G401 (cell line): ENCODE results near the gene GAS2L2. TPM values are rescaled to one million over a fixed set of nuclear protein-coding genes. Genes with fewer than 3 reads are reported as not detected.

Experiments used
- DNase-seq: peaks from one replicate; pipeline ENCODE4 v3.0.0-alpha.2; 2015; ENCODE audit warnings: low spot score
- in situ Hi-C: cut with HindIII; loops from 2 replicates; pipeline ENCODE4 v1.10.0; 2016; ENCODE audit warnings: low sequenced_read_pairs, mixed read lengths
- total RNA-seq: library from RNA; depleted of rRNA; stranded (reverse); fragments of >200 nt; shearing (Covaris generic); gene quantifications from 2 replicates; pipeline ENCODE4 v1.2.3, GENCODE V29; 2014; rRNA removed

The GAS2L2 gene
- total RNA-seq, result not detected in 2 replicates

DNA sequence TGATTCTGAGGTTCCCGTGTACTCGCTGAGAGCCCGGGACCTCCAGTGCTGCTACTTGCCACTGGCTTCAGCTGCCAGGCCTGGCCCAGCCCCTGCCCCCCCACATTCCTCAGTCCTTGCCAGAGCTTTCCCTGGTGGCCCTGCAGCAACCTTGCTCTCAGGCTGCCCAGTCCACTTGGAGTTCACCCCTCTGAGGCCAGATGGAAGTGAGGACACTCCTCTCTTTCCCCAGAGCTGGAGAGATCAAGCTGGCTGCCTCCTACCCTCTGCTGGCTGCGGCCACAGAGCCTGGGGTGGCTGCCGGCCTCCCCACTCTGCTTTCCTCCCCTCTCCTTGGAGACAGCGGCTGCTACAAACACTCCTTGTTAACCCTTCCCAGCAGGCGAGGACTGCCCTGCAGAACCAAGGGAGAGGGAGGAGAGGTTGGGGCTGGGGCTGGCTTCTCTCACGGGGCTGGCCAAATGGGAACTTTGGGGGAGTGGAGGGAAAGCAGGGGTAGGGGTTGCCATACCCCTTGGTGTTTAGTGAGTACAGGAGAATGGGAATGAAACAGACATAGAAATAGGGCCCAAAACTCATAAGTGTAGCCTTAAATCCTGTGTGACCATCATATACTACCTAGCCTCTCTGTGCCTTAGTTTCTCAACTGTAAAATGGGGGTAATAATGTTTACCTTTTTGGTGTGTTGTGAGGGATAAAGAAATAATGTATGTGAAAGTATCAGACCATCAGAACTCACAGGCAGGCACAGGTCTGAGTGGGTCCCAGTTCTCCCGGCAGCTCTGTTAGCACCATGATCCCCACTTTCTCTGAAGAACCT, at the start of gene GAS2L2:
Gene GAS2L2, minus strand, starts transcription at position 295 of the 820 bp plus-strand sequence. CDS start 389 bp downstream, outside the sequence.
- DNase-seq, result no peak
- in situ Hi-C loops, result no loop called here

DNA sequence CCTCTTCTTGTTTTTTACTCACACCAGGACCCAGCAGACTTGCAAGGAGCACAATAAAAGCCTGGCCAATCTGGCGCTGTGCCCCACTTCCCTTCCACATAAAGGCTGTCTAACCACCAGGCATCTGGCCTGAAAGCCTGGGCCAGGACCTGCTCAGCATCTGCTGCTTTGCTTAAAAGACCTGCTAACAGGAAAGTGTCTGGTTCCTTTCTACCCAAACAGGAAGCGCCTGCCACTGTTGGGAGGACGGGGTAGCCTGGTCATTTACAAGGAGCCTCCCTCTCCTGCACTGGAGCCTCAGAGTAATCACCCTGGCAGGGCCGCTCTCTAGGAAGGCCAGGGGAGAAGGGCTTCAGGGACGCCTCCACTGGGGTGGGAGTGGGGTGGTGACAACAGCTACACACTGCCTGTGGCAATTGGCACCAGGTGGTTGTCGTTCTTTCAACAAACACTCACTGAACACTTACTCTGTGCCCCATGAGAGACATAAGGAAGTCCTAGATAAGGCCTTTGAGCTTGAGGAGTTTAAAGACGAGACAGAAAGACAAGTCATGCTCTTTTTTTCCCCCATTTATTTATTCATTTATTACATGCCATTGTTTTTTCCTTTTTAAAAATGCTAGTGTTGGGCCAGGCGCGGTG, 48.7 kb upstream of the GAS2L2 start:
- DNase-seq, result peak; percentile 93
- in situ Hi-C loops, result no loop called here

DNA sequence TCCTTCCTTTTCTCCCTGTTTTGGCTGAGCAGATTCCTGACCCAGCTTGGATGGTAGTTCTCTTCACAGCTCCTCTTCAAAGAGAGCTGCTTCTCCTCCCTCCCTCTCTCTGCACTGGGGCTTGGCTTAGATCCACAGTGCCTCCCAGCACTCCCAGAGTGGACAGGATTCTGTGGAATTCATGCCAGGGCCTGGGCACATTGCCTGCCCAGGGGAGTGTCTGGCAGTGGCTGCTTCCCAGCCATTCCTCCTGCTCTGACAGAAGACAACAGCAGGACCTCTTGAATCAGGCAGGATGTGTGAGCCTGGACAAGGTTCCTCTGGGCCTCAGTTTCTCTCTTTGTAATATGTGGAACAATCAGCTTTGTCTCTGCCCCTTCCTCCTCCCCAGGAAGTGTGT, 46.9 kb upstream of the GAS2L2 start:
- in situ Hi-C loops, result no loop called here
- DNase-seq, result peak; percentile 99

DNA sequence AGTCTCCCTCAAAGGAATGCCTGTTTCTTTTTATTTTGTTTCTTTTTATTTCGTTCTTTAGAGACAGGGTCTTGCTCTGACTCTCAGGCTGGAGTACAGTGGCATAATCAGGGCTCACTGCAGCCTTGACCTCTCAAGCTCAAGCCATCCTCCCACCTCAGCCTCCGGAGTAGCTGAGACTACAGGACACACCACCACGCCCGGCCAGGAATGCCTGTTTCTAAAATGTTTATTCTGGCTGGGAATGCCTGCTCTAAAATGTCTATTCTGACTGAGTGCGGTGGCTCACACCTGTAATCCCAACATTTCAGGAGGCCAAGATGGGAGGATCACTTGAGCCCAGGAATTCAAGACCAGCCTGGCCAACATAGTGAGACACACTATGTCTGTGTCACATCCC, 44.9 kb upstream of the GAS2L2 start:
- DNase-seq, result no peak
- in situ Hi-C loops, result no loop called here

DNA sequence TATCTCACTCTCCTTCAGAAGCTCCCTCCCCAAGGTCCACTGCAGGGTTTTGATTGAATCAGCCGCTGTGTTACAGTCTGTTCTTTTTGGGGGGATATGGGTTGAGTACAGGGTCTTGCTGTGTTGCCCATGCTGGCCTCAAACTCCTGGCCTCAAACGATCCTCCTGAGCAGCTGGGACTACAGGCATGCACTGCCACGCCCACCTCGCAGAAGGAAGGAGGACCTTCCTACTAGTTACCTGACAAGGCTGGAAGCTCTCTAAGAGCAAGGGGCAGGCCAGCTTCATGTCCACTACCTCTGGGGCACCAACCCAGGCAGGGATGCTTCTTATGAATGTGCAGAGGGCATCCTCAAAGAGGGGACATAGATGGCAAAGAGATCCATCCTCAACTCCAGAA, 44.3 kb upstream of the GAS2L2 start:
- DNase-seq, result no peak
- in situ Hi-C loops, result no loop called here

DNA sequence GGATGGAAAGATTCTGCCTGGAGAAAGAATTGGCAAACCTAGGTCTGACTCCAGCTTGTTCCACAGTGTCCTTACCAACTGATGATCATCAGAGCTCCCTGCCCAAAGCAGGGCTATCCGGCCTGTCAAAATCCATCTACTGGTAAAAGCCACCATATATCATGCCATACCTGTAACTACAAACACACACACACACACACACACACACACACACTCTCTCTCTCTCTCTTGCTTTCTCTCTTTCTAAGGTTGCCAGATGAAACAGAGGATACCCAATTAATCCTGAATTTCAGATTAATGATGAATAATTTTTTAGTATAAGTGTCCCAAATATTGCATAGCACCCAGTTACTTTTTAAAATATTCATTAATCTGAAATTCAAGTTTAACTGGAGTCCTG, 43.9 kb upstream of the GAS2L2 start:
- in situ Hi-C loops, result no loop called here
- no peak for DNase-seq

DNA sequence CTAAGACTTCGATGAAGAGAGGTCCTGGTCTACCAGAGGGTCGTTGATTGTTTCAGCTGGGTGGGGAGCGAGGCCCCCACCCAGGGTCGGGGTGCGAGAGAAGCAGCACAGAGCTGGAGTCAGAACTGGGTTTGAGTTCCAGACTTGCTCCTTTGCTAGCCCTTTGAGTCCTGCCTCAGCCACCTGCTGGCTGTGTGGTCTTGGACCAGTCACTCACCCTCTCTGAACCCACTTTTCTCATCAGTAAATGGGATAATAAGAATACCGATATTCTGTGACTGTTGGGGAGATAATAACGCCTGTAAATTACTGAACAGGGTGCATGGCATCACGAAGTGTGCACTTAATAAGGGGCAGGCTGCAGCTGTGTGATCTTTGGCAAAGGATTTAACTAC, 42.8 kb upstream of the GAS2L2 start:
- no peak for DNase-seq
- in situ Hi-C loops, result no loop called here

DNA sequence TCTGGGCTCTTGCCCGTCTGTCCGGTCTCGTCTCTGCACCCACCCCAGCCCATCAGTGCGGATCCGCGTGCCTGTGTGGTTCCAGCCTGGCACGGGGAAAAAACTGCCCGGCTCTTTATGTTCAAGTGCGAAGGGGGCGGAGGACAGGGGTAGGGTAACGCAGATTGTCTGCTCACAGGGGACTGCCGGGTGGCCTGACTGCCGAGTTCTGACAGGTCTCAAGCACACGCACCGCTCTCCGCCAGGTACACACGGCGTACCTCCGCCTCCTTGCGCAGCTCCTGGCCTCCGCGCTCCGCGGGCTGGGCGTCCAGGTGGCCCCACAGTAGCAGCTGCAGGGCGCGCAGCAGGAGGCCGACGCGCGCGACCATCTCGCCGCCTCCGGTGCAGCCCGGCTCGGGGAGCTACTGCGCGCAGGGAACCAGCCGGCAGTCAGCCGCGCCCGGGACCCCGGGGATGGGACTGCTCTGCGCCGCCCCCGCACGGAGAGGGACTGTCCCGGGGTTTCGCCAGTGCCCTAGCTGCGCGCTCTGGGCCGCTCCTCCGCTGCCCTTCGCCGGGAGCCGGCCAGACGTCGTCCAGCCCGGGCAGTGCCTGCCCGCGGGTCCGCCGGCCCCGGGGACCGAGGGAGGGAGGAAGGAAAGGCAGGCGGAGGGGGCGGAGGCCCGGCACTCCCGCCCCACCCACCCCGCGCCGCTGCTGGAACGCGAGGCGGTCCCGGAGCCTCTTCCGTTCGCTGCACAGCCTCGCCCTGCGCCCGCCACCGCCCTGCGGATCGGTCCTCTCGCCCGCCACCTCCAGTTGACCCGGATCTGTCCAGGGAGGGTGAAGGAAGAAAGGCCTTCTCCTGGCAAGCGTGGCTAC, 42.2 kb upstream of the GAS2L2 start, which contains the start of gene MMP28:
Gene MMP28, minus strand, starts transcription at position 635 of the 864 bp plus-strand sequence. Its CDS starts 264 bp downstream, at position 371.
- in situ Hi-C loops, result no loop called here
- DNase-seq, result no peak

DNA sequence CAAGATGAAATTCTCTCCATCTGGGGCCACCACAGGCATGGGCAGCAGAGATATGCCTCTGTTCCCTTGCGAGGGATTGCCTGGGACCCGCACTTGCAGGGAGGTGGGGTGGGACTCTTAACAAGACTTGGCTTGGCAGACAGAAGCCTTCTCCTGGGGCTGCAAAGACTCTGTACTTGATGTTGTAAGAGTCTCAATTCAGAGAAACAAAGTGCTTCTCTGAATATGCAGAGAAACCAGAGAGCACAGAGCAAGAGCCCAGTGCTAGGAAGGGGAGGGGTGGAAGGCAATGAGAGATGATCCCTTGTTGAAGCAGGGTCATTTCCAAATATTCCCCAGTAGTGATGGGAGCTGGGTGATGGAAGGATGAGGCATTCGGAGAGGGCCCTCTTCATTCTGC, 40.2 kb upstream of the GAS2L2 start:
- DNase-seq, result no peak

DNA sequence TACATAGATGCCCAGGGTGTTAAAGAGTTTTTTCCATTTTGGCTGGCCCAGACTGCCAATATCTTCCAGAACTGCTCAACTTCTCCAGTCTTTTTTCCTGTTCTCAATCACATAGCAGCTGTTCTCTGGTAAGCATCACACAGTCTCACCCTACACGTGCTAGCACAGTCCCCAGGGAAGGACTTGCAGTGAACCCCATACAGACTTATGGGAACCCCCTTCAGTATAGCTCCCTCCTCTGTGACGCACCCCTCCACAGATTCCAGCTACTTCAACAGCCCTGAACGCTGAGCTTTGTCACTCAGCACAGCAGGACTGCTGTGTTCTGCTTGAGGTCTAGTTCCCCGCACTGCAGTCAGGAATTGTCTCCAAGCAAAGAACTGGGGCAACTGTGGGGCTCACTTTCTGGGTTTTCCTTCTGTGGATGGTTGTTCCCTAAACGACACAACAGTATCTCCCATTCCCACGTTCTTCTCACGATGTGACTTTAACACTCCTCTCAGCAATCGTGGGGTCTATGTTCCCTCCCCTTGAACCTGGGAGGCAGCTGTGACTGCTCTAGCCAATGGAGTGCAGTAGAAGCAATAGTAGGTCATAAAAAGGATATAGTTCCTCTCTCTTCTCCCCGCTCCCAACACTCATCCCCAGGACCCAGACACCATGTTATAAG, 38.8 kb upstream of the GAS2L2 start:
- in situ Hi-C loops, result no loop called here
- DNase-seq, result no peak

More for the DNA sequence above, 40.2 kb upstream of the GAS2L2 start:
- in situ Hi-C loops, result no loop called here

DNA sequence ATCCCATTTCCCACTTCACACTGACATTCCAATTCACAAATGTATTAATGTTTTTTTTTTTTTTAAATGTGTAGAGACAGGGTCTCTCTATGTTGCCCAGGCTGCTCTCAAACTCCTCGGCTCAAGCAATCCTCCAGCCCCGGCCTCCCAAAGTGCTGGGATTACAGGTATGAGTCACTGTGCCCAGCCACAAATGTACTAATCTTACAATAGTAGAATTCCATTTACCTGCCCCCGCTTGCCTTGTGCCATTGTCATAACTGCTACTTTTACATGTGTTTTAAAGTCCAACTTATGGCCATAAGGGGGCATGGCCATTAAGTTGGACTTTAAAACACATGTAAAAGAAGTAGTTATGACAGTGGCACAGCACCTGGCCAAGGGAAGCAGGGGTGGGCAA, 37.8 kb upstream of the GAS2L2 start:
- in situ Hi-C loops, result no loop called here

DNA sequence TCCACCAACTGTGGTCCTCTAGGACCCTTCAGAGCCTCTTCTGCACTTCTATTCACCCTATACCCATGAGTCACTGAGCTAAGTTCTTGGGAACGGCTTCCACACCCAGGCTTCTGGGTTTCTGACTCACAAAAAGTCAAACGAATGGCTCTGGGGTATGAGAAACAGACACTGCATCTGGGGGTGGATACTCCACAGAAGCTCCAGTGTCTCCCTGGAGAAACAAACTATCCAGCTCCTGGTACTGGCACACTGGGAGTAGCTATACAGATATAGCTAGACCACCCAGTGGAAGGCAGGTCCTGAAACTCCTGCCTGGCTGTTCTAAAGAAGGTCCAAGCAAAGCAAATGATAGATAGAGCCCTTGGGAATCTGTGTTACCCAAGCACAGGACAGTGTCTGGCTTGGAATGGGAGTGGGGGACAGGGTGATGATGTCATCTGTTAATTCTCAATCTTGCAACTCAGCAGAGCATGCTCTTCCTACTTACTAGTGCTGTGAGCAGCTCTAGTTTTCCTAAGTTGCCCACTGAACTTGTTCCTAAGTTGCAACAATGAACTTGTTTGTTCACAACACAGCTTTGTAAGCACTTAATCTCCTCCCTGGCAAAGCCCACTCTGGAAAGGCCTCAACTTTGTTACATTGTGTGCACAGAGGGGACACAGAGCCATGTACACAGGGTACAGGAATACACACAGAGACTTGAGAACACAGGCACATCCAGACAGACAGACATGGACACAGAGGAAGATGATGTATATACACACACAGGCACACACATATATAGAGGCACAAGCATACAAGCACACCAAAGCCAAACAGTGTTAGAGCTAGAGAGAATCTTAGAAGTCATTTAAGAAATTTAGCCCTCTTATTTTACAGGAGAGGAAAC, 35.7 kb upstream of the GAS2L2 start:
- in situ Hi-C loops, result no loop called here
- DNase-seq, result no peak

More for the DNA sequence above, 37.8 kb upstream of the GAS2L2 start:
- no peak for DNase-seq

DNA sequence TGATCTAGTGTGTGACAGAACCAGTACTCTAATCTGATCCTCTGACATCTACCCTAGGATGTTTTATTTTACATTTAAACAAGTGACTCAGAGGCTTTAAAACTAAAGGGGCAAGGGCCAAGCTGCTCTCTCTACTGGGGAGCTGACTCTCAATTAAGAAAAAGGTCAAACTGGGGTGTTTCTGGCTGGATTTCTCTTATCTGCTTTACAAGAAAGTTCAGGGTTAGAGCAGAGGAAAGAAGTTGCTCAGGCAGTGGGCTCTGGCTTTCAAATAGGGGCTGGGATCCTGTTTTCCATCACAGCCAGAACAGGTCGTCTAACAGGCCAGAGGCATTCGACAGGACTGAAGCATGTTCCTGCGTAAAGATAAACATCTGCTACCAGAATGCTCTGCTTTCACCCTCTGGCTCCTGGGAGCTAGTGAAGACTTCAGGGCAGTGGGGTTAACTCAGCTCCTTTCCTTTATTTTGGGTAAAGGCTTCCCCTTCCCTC, 33.9 kb upstream of the GAS2L2 start:
- DNase-seq, result no peak
- in situ Hi-C loops, result no loop called here

DNA sequence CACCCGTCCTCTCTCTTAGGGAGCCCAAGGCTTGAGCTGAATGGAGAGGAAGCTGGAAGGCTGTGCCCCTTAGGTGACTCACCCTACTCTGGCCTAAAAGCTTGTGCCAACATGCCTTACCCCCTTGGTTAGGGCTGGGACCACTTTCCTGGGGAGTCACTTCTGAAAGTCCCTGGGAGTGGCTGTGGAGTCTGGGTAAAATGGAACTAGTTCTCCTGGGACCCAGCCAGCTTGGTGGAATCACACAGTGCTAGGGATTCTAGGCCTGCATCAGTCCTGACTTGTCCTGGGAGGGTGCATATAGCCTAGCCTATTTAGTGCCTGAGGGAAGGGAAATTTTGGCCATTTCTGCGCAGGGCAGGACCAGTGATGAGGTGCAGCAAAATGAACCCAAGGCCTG, 31.9 kb upstream of the GAS2L2 start:
- in situ Hi-C loops, result no loop called here
- DNase-seq, result no peak

DNA sequence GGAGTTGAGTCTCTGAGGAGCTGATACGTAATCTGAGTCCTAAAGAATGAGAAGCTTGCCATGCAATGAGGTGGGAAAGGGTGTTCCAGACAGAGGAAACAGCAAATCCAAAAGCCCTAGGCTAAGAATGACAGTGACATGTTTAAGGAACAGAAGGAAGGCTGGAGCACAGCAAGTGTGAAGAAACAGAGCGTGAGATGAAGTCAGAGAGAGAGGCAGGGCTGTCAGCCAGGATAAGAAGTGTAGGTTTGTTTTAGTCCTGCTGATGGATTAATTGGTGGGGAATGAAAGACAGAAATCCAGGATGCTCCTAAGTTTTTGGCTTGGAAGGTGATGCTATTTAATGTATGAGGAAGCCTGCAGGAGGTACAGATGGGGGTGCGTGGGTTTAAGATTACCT, 27.9 kb upstream of the GAS2L2 start:
- DNase-seq, result no peak
- in situ Hi-C loops, result no loop called here

DNA sequence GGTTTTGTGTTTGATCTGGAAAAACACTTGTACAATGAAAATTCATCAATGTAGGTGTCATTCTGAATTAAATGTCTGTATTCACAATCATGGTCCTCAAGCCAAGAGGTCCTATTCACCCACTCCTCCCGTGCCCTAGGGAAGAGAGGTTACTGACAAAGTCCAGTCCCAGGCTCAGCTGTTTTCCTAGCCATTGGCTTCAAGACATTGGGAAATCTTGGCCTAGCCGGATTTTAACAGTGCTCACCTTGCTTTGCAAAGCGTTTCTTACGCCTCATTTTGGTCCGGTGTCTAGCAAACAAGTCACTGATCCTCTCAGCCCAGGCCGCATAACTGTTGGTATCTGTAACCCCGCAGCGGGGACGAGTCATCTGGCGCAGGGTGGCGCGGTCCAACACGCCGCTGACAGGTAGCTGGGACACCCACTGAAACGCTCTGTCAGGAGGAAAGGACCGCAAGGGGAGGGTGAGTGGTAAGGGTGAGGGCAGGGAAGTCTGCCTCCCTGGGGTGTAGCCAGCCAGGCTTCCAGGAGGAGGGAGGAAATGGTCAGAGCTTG, 25.7 kb upstream of the GAS2L2 start:
- in situ Hi-C loops, result no loop called here
- DNase-seq, result no peak

DNA sequence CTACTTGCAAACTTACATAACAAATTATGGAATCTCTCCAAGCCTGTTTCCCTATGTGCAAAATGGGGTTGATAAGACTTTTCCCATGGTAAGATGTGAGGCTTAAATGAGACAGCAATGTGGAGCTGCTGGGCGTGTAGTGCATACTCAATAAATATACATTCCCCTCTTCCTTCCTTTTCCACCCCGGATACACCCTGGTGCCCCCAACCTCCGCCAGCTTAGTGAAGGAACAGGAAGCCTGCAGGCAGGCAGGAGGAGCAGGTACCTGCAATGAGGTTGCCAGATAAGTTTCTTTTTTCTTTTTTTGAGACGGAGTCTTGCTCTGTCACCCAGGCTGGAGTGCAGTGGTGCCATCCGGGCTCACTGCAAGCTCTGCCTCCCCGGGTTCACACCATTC, 22.5 kb upstream of the GAS2L2 start:
- in situ Hi-C loops, result no loop called here
- DNase-seq, result no peak

DNA sequence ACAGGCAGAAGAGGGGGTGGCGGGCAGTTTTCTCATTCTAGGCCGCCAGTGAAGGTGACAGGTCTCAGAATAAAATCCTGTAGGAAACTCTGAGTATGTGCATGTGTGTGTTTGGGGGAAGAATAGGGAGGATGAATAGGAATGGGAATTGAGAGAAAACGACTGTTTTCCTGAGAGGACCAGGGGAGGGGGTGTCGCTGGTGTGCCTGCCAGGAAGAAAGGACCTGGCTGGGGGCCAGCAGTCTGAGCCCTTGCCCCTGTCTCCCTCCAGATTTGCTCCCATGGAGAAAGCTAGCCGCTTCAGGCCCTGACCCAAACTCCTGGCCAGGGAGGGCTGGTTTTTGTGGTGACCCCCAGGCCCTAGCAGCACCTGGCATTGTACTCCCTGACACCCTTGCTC, 22.0 kb upstream of the GAS2L2 start:
- in situ Hi-C loops, result no loop called here
- no peak for DNase-seq
